ENCODE data around the gene CALY.

CALY gene

DNA sequence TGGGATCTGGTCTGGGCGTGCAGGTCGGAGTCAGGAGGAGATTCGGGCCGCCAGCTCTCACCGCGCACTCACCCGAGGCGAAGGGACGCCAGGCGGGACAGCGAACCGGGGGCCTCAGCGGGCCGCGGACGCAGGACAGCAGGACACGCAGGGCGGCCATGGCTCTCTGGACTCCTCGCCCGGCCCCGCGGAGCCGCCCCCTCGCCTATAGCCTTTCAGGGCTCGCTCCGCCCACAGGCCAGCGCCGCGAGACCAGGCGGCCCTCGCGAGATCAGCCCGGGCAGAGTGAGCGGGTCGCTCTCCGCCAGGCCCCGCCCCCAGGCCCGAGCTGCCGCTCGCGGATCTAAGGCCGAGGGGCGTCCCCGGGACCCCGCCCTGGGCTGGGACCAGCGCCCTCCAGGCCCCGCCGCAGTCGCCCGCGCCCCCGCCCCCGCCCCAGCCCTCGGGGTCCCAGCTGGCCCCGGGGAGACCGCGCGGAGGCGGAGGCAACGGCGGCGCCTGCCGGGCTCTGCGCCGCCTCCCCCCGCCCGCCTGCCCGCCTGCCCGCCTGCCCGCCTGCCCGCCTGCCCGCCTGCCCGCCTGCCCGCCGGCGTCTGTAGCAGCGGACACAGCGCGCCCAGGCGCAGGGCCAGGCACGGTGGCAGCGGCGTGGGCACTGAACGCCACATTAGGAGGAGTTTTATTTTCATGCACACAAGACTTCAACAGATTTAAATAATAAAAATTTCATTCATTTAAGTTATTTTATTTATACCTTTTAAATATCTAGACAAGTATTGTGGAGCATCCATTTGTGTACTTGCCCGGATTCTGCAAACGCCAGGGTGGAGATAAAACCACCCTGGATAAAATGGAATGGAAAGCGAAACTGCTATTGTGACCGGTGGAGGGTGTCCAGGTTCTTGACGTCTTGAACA is 36.7 kb upstream of the CALY start, which contains the start of gene ECHS1:
Gene ECHS1 (minus strand): TSS at position 181 of the 917 bp plus-strand sequence. CDS start 21 bp downstream, at position 160.
- TF ChIP-seq, protein P1, sequence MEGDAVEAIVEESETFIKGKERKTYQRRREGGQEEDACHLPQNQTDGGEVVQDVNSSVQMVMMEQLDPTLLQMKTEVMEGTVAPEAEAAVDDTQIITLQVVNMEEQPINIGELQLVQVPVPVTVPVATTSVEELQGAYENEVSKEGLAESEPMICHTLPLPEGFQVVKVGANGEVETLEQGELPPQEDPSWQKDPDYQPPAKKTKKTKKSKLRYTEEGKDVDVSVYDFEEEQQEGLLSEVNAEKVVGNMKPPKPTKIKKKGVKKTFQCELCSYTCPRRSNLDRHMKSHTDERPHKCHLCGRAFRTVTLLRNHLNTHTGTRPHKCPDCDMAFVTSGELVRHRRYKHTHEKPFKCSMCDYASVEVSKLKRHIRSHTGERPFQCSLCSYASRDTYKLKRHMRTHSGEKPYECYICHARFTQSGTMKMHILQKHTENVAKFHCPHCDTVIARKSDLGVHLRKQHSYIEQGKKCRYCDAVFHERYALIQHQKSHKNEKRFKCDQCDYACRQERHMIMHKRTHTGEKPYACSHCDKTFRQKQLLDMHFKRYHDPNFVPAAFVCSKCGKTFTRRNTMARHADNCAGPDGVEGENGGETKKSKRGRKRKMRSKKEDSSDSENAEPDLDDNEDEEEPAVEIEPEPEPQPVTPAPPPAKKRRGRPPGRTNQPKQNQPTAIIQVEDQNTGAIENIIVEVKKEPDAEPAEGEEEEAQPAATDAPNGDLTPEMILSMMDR (IDR thresholded peaks at IDR 0.05; ENCODE audit: insufficient read depth, low read length, poor library complexity, severe bottlenecking): no peak
- no peak for TF ChIP-seq EZH2phosphoT487 (conservative IDR thresholded peaks at IDR 0.05; ENCODE audit: low read length)
- Histone ChIP-seq H3K9ac (ENCODE audit: low read length) (peak within 1 kb of the TSS; percentile 66), H4K20me1 (ENCODE audit: low read depth, low read length) (no peaks in the 10 kb centered on the region), H3K9me2 (replicated peaks; ENCODE audit: insufficient read depth, low read length) (no peaks in the 10 kb centered on the region), H2AFZ (ENCODE audit: low read depth, low read length, severe bottlenecking) (peak within 1 kb of the TSS; percentile 62), H3K36me3 (ENCODE audit: low read length) (no peaks in the 10 kb centered on the region), H3K9me3 (ENCODE audit: insufficient read depth, low read length) (no peaks in the 10 kb centered on the region), H3F3A (ENCODE audit: insufficient read depth) (peaks cover 5% of the 10 kb centered on the region), H3K4me2 (ENCODE audit: low read depth, low read length, poor library complexity, severe bottlenecking) (peak within 1 kb of the TSS; percentile 66), H3K27me3 (ENCODE audit: low read length) (no peaks in the 10 kb centered on the region), H3K4me3 (ENCODE audit: insufficient read depth, low read length, poor library complexity, severe bottlenecking) (peak within 1 kb of the TSS; percentile 86), H3K79me2 (ENCODE audit: insufficient read depth, low read length) (no peaks in the 10 kb centered on the region), H3K27ac (ENCODE audit: low read depth, low read length) (no peak within 1 kb of the TSS)

DNA sequence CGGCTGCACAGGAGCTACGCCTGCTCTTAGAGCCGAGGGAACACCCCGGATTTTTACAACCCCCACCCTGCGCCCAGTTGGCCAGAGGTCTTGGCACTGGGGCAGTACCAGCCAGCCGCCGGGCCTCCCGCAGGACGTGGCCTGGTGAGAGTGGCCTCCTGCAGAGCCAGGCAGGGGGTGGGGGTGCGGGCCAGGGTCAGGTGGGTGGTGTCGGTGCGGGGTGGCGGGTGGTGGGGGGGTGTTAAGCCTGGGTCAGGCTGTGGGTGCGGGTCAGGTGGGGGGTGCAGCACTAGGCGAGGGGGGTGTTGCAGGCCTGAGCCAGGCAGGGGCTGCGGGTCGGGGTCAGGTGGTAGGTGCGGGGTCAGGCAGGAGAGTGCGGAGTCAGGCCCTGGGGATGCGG is 35.8 kb upstream of the CALY start:
- peak overlapping the region; percentile 7 for H3K4me2 ChIP-seq (ENCODE audit: low read depth, low read length, poor library complexity, severe bottlenecking)
- no peaks in the 10 kb centered on the region for H3K9me3 ChIP-seq (ENCODE audit: insufficient read depth, low read length)
- no peak overlapping the region for H2AFZ ChIP-seq (ENCODE audit: low read depth, low read length, severe bottlenecking)
- H3K79me2 ChIP-seq (ENCODE audit: insufficient read depth, low read length): no peaks in the 10 kb centered on the region
- no peaks in the 10 kb centered on the region for H4K20me1 ChIP-seq (ENCODE audit: low read depth, low read length)
- H3K27me3 ChIP-seq (ENCODE audit: low read length): no peaks in the 10 kb centered on the region
- no peak overlapping the region for H3K9ac ChIP-seq (ENCODE audit: low read length)
- no peaks in the 10 kb centered on the region for H3K9me2 ChIP-seq (replicated peaks; ENCODE audit: insufficient read depth, low read length)
- H3K36me3 ChIP-seq (ENCODE audit: low read length): no peaks in the 10 kb centered on the region
- no peak overlapping the region for H3K27ac ChIP-seq (ENCODE audit: low read depth, low read length)
- H3F3A ChIP-seq (ENCODE audit: insufficient read depth): peaks cover 5% of the 10 kb centered on the region
- TF ChIP-seq, protein P1 (IDR thresholded peaks at IDR 0.05; ENCODE audit: insufficient read depth, low read length, poor library complexity, severe bottlenecking): no peak
- TF ChIP-seq EZH2phosphoT487 (conservative IDR thresholded peaks at IDR 0.05; ENCODE audit: low read length): no peak
- H3K4me3 ChIP-seq (ENCODE audit: insufficient read depth, low read length, poor library complexity, severe bottlenecking): no peak overlapping the region

DNA sequence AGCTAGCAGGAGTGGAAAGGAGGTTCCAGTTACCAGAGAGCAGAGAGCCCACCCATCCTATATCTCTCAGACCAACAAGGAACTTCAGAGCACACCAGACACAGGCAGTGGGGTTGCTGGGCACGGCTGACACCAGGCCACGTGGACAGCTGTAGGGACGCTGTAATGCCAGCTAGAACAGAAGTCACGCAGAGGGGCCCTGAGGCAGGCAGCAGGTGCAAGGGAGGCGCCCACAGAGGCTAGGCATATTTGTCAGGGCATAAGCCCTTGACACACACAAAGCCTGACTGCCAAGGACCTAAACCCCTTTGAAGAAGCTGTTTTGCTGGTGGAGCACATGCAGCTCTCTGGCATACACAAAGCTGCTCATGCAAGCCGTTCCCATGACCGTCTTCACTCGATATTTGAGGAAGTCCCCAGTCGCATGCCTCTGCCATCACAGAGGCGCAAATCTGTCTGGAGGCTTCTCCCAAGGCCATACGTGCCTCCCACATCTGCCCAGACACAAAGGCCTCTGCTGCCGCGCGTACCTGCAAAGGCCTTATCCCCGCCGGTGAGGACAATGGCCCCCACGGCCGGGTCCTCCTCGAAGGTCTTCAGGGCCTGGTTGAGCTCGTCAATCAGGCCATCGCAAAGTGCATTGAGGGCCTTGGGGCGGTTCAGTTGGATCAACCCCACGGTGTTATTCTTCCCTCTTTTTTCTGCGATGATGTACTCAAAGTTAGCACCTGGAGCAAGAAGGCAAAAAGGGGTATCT is 33.5 kb upstream of the CALY start:
- no peaks in the 10 kb centered on the region for H4K20me1 ChIP-seq (ENCODE audit: low read depth, low read length)
- no peaks in the 10 kb centered on the region for H3K9me2 ChIP-seq (replicated peaks; ENCODE audit: insufficient read depth, low read length)
- H3K4me3 ChIP-seq (ENCODE audit: insufficient read depth, low read length, poor library complexity, severe bottlenecking): no peak overlapping the region
- peaks cover 5% of the 10 kb centered on the region for H3F3A ChIP-seq (ENCODE audit: insufficient read depth)
- no peak overlapping the region for H3K4me2 ChIP-seq (ENCODE audit: low read depth, low read length, poor library complexity, severe bottlenecking)
- no peak overlapping the region for H2AFZ ChIP-seq (ENCODE audit: low read depth, low read length, severe bottlenecking)
- TF ChIP-seq, protein P1 (IDR thresholded peaks at IDR 0.05; ENCODE audit: insufficient read depth, low read length, poor library complexity, severe bottlenecking): no peak
- TF ChIP-seq EZH2phosphoT487 (conservative IDR thresholded peaks at IDR 0.05; ENCODE audit: low read length): no peak
- no peaks in the 10 kb centered on the region for H3K79me2 ChIP-seq (ENCODE audit: insufficient read depth, low read length)
- no peaks in the 10 kb centered on the region for H3K36me3 ChIP-seq (ENCODE audit: low read length)
- no peaks in the 10 kb centered on the region for H3K27me3 ChIP-seq (ENCODE audit: low read length)
- H3K9ac ChIP-seq (ENCODE audit: low read length): no peak overlapping the region
- H3K27ac ChIP-seq (ENCODE audit: low read depth, low read length): no peak overlapping the region
- H3K9me3 ChIP-seq (ENCODE audit: insufficient read depth, low read length): no peaks in the 10 kb centered on the region
